Measurements from ENCODE around the gene FBXW4.
A peak's percentile ranks its signal among the peaks of the same experiment; 100 is the strongest.

The FBXW4 gene

GRCh38 chr10:101695404-101695890, 477 bp upstream of the FBXW4 start:
- no peak for DNase-seq

DNA sequence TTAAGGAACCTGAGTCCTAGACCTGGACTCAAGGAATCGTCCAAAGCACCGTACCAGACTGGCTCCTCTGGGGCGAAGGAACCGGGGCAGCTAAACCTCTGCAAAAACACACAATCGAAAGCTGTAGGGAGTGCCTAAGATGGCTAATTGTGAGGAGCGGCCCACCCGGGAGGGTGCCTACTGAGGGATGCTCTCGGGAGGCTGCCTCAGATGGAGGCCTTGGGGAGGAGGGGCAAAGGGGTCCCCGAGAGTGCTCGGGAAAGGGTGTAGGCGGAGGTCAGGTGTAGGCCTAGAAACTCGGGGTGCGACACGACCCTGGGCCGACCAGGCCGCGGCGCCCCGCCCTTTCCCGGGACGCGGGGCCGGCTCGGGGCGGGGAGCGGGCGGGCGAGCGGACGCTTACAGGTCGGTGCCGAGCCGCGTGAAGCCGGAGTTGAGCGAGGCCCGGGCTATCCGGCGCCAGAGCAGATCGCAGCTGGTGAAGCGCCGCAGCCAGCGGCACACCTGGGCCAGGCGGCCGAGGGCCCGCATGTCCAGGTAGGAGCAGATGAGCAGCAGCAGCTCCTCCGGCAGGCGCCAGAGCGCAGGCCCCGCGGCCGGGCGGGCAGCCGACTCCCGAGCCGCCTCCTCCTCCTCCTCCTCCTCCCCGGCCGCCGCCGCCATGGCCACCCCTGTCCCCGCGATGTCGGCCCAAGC, 844 bp downstream of the FBXW4 start:
- peak; percentile 75 for DNase-seq

DNA sequence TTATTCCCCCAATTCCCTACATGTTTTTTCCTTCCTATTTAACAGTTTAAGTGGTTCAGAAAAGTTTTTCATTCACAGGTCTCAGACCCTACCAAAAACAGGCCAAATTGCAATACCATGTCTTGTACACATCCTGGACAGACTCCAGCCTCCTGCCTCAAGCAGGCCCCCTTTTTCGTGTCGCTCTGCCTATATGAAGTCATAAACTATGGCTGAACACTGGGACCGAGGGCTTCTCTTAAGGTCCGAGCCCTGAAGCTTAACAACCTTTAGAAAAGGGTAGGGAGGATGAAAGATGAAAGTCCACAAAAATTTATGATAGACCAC, 1.4 kb downstream of the FBXW4 start:
- peak; percentile 38 for DNase-seq

GRCh38 chr10:101691081-101691480, 3.9 kb downstream of the FBXW4 start:
- DNase-seq, result no peak

GRCh38 chr10:101690461-101690860, 4.5 kb downstream of the FBXW4 start:
- DNase-seq, result no peak

- no peak for DNase-seq
Measured at GRCh38 chr10:101687071-101687658, 7.8 kb downstream of the FBXW4 start.

- no peak for DNase-seq
Measured at GRCh38 chr10:101686133-101686925, 8.6 kb downstream of the FBXW4 start.

GRCh38 chr10:101684782-101685181, 10.2 kb downstream of the FBXW4 start:
- no peak for DNase-seq

DNA sequence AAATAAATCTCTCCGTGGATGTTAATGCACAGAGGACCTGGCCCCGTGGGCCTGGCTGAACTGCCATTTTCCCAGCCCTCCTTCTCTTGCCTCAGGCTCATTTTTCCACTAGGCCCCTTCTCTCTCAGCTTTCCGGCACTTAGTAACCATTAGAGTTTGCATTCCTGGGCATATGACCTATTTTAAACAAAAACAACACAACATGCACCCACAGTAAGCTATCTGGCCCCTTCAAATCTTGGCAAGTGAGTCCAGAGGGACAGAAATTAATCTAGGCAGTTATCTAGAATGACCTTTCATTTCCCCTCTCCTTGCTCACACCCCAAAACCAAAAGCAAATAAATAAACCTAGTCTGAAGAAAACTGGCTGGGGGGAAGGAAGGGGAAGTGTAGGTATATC, 11.7 kb downstream of the FBXW4 start:
- no peak for DNase-seq

GRCh38 chr10:101682172-101682825, 12.7 kb downstream of the FBXW4 start:
- no peak for DNase-seq

GRCh38 chr10:101676565-101676964, 18.4 kb downstream of the FBXW4 start:
- DNase-seq, result no peak

DNA sequence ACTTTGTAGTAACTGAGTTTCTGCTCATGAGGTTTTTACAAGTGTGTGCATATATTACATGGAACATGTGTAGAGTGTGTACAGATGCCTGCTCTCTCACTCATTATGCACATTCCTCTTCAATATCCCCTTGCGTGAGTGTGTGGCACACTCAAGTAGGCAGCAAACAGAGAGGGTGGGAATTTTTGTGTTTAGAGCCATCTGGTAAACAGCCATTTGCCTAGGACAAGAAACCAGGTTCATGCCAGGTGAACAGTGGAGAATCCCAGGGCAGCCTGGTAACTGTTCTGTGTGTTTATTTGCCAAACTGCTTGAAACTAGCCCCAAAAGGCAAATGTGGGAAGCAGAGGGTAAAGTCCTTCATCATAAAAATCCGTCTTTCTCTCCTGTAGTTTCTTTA, 19.9 kb downstream of the FBXW4 start:
- DNase-seq, result no peak

- no peak for DNase-seq
Measured at GRCh38 chr10:101672536-101672935, 22.4 kb downstream of the FBXW4 start.

DNA sequence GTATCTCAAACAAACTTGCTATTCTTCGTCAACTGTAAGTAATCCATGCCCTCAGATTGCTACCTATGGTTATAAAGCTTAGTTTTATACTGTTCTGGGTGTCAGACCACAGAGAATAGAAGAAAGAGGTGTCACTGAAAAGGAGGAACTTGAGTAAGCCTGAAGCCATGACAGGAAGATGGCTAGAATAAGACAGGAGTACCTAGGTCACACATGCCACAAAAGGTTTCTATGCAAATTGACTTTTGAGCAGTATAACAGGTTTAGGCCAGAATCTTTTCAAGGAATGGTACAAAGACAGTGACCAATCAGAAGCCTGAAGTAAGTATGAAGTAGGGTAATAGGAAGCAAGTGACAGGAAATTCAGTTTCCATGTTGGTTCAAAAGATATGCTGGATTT, 23.5 kb downstream of the FBXW4 start:
- no peak for DNase-seq

DNA sequence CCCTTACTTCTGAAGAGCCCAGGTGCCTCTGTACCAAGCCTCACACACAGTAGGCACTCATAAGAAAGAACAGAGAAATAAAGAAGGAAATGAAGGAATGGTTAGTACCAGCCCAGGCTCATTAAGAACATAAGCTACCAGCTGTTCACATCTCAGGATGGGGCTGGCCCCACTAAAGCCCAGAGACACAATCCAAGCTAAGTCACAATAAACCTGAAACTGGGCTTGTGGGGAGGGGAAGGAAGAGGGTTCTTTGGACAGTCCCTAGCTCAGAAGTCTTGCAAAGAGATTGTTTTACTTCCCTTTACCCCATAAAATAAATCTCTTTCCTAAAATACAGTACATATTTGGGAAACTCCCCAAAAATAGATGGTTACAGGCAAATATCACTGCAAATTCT, 24.3 kb downstream of the FBXW4 start:
- DNase-seq, result peak; percentile 15

- DNase-seq, result no peak
Measured at GRCh38 chr10:101669181-101669580, 25.8 kb downstream of the FBXW4 start.

GRCh38 chr10:101668566-101668965, 26.4 kb downstream of the FBXW4 start:
- no peak for DNase-seq

- DNase-seq, result no peak
Measured at GRCh38 chr10:101666083-101666482, 28.9 kb downstream of the FBXW4 start.

GRCh38 chr10:101663097-101663496, 31.9 kb downstream of the FBXW4 start:
- no peak for DNase-seq

GRCh38 chr10:101660256-101660655, 34.7 kb downstream of the FBXW4 start:
- no peak for DNase-seq

- no peak for DNase-seq
Measured at GRCh38 chr10:101658975-101659374, 36.0 kb downstream of the FBXW4 start.

GRCh38 chr10:101656890-101657289, 38.1 kb downstream of the FBXW4 start:
- DNase-seq, result no peak

GRCh38 chr10:101655570-101655969, 39.4 kb downstream of the FBXW4 start:
- no peak for DNase-seq

GRCh38 chr10:101653536-101653935, 41.4 kb downstream of the FBXW4 start:
- DNase-seq, result no peak
